PC-3 (cell line): ENCODE measurements around the gene HMCN2.

Source experiments
- EZH2 ChIP-seq: fragments of 300-600 bp; sonication (generic); IDR thresholded peaks from one replicate; pipeline ENCODE4 v1.6.1; 2017; ENCODE audit warnings: antibody characterized with exemption, mild to moderate bottlenecking, low read length; ENCODE audit not compliant: unreplicated experiment
- TF ChIP-seq, protein P1 (sequence below): fragments of 300-600 bp; sonication (generic); conservative IDR thresholded peaks from 2 replicates; pipeline ENCODE4 v1.5.1; 2017; ENCODE audit warnings: antibody characterized with exemption, low read depth, mild to moderate bottlenecking, low read length

DNA sequence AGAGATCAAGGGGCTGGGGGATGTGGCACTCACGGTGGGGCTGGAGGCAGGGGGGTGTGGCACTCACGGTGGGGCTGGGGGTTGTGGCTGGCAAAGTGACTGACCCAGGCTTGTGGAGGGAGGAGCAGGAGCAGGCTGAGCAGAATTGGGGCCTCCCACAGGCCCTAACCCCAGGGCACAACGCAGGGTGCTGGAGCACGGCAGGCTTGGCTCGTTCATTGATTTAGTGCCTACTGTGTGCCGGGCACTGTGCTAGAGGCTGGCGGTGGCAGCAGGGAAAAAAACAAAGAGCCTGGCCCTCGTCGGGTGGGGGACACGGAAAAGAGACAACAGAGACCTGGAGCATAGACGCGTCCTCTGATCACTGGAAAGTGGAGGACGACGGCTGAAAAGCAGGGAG is 80.9 kb downstream of the HMCN2 start:
- TF ChIP-seq, protein P1, sequence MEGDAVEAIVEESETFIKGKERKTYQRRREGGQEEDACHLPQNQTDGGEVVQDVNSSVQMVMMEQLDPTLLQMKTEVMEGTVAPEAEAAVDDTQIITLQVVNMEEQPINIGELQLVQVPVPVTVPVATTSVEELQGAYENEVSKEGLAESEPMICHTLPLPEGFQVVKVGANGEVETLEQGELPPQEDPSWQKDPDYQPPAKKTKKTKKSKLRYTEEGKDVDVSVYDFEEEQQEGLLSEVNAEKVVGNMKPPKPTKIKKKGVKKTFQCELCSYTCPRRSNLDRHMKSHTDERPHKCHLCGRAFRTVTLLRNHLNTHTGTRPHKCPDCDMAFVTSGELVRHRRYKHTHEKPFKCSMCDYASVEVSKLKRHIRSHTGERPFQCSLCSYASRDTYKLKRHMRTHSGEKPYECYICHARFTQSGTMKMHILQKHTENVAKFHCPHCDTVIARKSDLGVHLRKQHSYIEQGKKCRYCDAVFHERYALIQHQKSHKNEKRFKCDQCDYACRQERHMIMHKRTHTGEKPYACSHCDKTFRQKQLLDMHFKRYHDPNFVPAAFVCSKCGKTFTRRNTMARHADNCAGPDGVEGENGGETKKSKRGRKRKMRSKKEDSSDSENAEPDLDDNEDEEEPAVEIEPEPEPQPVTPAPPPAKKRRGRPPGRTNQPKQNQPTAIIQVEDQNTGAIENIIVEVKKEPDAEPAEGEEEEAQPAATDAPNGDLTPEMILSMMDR = no peak
- no peak for TF ChIP-seq EZH2
